Measurements from ENCODE around the gene GSTM4.
"Not testable (repeated sequence)": the region's sequence is repeated elsewhere in the genome, so short reads cannot be mapped to it uniquely, and the experiment has no call there.

DNA sequence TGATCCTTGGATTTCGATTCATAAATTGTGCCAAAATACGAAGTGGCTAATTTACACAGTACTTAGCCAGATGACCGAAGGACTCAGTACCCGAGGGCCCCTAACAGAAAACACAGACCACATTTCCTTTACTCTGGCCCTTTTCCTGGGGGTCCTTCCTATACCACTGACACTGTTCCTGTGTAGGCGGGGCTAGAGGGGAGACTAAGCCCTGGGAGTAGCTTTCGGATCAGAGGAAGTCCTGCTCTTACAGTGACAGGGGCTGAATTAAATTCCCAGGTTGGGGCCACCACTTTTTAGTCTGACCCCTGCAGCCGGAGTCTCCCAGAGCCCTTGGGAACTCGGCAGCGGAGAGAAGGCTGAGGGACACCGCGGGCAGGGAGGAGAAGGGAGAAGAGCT lies 31.2 kb downstream of the GSTM4 start:
- TF ChIP-seq CHD1 (IDR thresholded peaks at IDR 0.05; ENCODE audit: low read depth, low read length); POLR2A (IDR thresholded peaks at IDR 0.05; ENCODE audit: low read depth, low read length); CTCF (conservative IDR thresholded peaks at IDR 0.05; ENCODE audit: low read depth, low read length); MAFK (IDR thresholded peaks at IDR 0.05; ENCODE audit: low read depth, low read length); RAD21 (IDR thresholded peaks at IDR 0.05; ENCODE audit: low read length): not testable (repeated sequence)
- TF ChIP-seq, protein P1, sequence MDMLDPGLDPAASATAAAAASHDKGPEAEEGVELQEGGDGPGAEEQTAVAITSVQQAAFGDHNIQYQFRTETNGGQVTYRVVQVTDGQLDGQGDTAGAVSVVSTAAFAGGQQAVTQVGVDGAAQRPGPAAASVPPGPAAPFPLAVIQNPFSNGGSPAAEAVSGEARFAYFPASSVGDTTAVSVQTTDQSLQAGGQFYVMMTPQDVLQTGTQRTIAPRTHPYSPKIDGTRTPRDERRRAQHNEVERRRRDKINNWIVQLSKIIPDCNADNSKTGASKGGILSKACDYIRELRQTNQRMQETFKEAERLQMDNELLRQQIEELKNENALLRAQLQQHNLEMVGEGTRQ (IDR thresholded peaks at IDR 0.05; ENCODE audit: low read depth, low read length): not testable (repeated sequence)
